IgD-negative memory B cell (primary cell): ENCODE data around the gene ITM2C. TPM values are rescaled to one million over a fixed set of nuclear protein-coding genes. Genes with fewer than 3 reads are reported as not detected.
A peak's percentile ranks its signal among the peaks of the same experiment; 100 is the strongest.

Source experiments
- H3K27ac Mint-ChIP-seq, 3 donors: one replicate each; pipeline ENCODE4 v1.8.0; 2020 to 2022; ENCODE audit warnings: mild to moderate bottlenecking in 3 of 3, mixed read lengths in 3 of 3, moderate library complexity in 1 of 3
- H3K27me3 Mint-ChIP-seq: one replicate; pipeline ENCODE4 v1.8.0; 2021; ENCODE audit warnings: mixed read lengths
- H3K36me3 Mint-ChIP-seq: one replicate; pipeline ENCODE4 v1.8.0; 2020; ENCODE audit warnings: mild to moderate bottlenecking, mixed read lengths
- H3K4me1 Mint-ChIP-seq, 3 donors: one replicate each; pipeline ENCODE4 v1.8.0; 2020 to 2022; ENCODE audit warnings: mixed read lengths in 3 of 3, mild to moderate bottlenecking in 1 of 3
- H3K4me3 Mint-ChIP-seq, 4 donors: one replicate each; pipeline ENCODE4 v1.8.0; 2020 to 2022; ENCODE audit warnings: mild to moderate bottlenecking in 4 of 4, mixed read lengths in 4 of 4, moderate library complexity in 3 of 4
- H3K9me3 Mint-ChIP-seq, 3 donors: one replicate each; pipeline ENCODE4 v1.8.0; 2020 to 2021; ENCODE audit warnings: mixed read lengths in 3 of 3, mild to moderate bottlenecking in 1 of 3
- polyA plus RNA-seq: library from polyadenylated mRNA; unstranded; fragments of 300-500 nt; fragmentation: Illumina TruSeq; gene quantifications from one replicate; pipeline ENCODE4 v1.2.3, GENCODE V29; 2021

The ITM2C gene
- polyA plus RNA-seq, 1 donor from 2014 or later, result 162 TPM

DNA sequence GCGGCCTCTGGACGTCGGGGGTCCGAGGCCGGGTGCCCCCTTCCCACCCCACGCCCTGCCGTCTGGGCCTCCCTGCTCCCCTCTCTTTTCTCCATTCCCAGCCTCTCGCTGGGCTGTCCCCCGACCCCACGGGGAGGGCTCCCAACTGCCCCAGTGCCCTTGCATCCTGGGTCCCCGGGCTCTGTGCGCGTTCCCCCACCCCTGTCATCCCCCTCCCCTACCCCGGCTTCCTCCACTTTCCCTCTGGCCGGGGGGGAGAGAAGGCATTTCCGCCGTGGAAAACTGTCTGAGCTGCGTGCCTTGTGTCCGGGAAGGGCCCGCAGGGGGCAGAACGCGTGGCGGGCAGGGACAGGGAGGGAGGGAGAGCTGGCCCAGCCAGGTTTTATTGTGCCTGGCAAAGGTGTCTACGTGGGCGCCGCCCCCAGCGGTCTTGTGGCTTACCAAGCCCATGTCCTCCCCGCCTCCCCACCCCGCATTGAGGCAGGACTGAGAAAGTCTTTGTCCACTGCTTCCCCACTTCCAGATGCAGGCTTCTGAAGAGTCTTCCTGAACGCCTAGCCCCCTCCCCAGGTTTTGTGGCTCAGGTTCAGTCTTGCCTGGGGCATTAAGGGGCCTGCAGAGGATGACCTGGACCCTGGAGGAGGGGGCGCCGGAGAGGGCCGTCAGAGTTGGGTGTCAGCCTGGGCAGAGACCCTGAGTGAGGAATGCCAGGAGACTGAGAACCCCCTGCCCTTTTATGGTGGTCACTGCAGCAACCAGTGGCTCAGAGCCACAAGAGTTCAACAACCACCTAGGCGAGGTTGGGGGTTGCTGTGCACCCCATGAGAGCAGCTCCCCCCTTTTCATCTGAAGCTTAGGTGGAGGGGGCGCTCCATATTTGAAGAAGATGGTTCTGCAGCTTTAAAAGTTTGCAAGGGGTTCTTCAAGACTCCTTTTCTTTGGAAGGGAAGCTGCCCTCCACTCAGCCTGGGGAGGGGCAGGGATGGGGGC lies 1.3 kb downstream of the ITM2C start:
- peaks cover 10% of the 10 kb centered on the region for H3K27me3 Mint-ChIP-seq
- peaks cover 2% of the 10 kb centered on the region for H3K36me3 Mint-ChIP-seq
- peaks cover 21 to 32% (median 30%) of the 10 kb centered on the region in 3 donors for H3K4me1 Mint-ChIP-seq
- H3K9me3 Mint-ChIP-seq, result no peaks in the 10 kb centered on the region
- H3K4me3 Mint-ChIP-seq, result peak overlapping the region; percentile 82 to 94 (median 92)
- peak overlapping the region; percentile 66 to 92 (median 84) for H3K27ac Mint-ChIP-seq

- no peaks in the 10 kb centered on the region for H3K36me3 Mint-ChIP-seq
- H3K4me3 Mint-ChIP-seq, result peak overlapping the region; percentile 56 to 94 (median 88)
- H3K9me3 Mint-ChIP-seq, result no peaks in the 10 kb centered on the region
- H3K27ac Mint-ChIP-seq, result peak overlapping the region; percentile 66 to 91 (median 84)
- peaks cover 15 to 28% (median 24%) of the 10 kb centered on the region in 3 donors for H3K4me1 Mint-ChIP-seq
- H3K27me3 Mint-ChIP-seq, result peaks cover 8% of the 10 kb centered on the region
Measured at GRCh38 chr2:230866756-230867523, 2.2 kb downstream of the ITM2C start.

- no peaks in the 10 kb centered on the region for H3K36me3 Mint-ChIP-seq
- no peaks in the 10 kb centered on the region for H3K9me3 Mint-ChIP-seq
- peak overlapping the region in 1 of 3 donors; percentile 56 for H3K27ac Mint-ChIP-seq
- H3K4me1 Mint-ChIP-seq, result peaks cover 19 to 40% (median 27%) of the 10 kb centered on the region in 3 donors
- H3K4me3 Mint-ChIP-seq, result peak overlapping the region in 1 of 4 donors; percentile 8
- peaks cover 3% of the 10 kb centered on the region for H3K27me3 Mint-ChIP-seq
Measured at GRCh38 chr2:230868161-230868946, 3.6 kb downstream of the ITM2C start.

DNA sequence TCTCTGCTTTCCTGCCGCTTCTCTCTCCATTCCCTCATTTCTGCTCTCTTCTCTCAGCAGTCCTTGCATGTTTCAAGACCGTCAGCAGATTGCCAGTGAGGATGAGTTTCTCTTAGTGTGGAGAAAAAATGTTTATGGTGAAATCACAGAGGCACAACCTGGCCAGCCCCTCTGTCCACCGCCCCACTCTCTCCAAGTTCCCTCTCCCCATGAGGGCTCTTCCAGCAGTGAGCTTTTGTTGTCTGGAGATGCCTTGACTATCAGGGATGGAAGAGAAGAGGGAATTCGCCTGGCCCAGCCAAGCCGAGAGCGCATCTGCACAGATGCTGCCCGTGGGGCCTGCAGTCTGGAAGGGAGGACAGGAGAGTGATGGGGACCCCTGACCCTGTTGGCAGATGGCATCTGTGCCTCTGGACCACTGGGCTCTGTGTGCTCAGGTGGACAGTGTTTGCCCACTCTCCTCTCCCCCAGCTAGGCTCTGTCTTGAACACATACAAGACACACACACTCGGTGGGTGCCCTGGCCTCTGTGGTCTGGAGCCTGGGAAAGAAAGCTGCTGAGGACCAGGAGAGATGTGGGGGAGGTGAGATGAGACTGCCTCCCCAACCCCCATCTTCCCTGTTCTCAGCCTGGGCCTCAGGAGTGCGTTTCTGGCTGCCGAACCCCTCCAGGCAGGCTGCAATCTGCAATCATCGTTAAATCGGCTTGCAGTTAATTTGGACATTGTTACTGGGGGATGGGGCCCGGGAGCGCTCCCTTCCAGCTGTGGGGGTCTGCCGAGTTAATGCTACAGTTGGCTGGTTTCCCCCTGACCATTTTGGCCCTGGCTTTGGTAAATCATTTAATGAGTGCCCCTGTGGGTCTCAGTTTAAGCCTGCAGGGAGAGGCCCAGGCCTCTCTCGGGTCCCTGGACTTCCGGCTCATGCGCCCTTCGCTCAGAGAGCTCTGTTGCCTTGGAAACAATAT lies 4.5 kb downstream of the ITM2C start:
- Mint-ChIP-seq H3K36me3 (no peaks in the 10 kb centered on the region), H3K27ac (peak overlapping the region; percentile 56 to 87 (median 81)), H3K4me1 (peaks cover 28 to 45% (median 35%) of the 10 kb centered on the region in 3 donors), H3K27me3 (peaks cover 3% of the 10 kb centered on the region), H3K9me3 (no peaks in the 10 kb centered on the region), H3K4me3 (peak overlapping the region in 2 of 4 donors; percentile 8 to 23)

- H3K36me3 Mint-ChIP-seq, result no peaks in the 10 kb centered on the region
- H3K9me3 Mint-ChIP-seq, result no peaks in the 10 kb centered on the region
- no peaks in the 10 kb centered on the region for H3K27me3 Mint-ChIP-seq
- H3K27ac Mint-ChIP-seq, result peak overlapping the region in 2 of 3 donors; percentile 81 to 87
- peak overlapping the region in 1 of 4 donors; percentile 8 for H3K4me3 Mint-ChIP-seq
- peaks cover 28 to 47% (median 36%) of the 10 kb centered on the region in 3 donors for H3K4me1 Mint-ChIP-seq
Measured at GRCh38 chr2:230869914-230870543, 5.3 kb downstream of the ITM2C start.

DNA sequence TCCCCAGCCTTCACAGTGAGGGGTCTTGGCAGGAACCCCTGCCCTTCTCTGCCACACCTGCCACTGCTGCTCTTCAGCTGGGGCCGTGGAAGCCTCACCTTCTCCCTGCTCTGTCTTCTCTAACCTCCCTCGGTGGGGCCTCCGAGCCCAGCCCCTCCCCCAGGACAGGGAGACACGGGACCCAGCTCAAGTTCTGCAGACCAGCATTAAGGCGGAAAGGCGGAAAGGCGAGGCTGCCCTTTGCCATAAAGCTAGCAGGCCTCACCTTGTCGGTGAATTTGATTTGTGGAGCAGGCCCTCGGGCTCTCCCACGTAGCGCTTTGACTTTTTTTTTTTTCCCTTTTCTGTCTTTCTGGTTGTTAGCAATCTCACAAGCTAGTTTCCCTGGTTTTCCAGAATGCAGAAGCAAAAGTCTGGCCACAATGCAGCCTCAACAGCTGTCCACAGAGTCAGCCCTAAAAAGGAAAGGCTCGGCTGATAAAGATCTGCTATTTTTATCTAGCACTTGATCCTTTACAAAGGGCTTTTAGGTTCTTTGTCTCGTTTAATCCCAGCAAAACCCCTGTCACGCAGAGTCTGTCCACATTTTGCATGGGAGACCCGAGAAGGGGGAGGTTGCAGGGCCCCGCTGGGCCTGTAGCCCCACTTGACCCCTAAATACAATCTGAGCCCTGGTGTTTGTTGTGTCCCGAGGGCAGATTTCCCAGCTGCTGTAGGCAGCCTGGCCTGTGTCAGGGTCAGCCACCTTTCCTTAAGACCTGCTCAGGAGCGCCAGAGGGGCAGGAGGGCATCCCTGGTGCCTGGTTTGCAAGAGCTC lies 6.0 kb downstream of the ITM2C start:
- no peaks in the 10 kb centered on the region for H3K27me3 Mint-ChIP-seq
- H3K36me3 Mint-ChIP-seq, result no peaks in the 10 kb centered on the region
- H3K27ac Mint-ChIP-seq, result peak overlapping the region; percentile 80 to 93 (median 87)
- peaks cover 31 to 52% (median 36%) of the 10 kb centered on the region in 3 donors for H3K4me1 Mint-ChIP-seq
- H3K9me3 Mint-ChIP-seq, result no peaks in the 10 kb centered on the region
- no peak overlapping the region for H3K4me3 Mint-ChIP-seq

DNA sequence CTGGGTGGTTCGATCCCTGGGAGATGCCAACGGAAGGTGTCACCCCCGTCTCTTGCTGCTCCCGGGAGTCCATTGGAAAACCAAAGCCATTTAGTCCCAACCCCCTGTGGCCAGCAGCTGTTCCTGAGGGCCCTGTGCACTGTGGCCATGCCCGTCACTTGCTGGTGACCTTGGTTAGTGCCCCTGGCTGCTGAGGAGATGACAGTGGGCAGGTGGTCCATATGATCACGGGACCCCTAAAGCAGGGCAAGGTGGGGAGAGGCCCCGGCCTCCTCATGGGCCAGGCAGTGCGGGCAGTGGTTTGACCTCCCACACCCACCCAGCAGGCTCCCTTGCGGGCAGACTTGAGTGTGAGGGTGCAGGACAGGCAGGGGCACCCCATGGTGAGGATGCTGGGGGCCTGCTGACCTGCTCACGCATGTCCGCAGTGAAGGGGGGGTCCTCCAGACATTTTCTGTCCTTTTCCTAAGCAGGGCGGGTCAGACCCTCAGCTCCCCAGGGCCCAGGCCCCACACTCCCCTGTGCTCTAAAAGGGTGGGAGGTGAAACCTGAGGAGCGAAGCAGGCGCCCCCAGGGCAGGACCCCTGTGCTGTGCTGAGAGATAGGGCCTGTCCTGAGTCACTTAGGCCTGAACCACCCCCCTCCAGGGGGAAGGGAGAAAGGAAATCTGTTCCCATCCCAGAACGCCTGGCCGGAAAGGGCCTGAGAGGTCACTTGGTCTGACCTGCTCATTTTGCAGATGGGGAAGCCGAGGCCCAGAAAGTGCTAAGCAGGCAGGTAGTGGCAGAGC lies 6.8 kb downstream of the ITM2C start:
- Mint-ChIP-seq H3K9me3 (no peaks in the 10 kb centered on the region), H3K27me3 (no peaks in the 10 kb centered on the region), H3K27ac (peak overlapping the region; percentile 39 to 93 (median 50)), H3K4me3 (peak overlapping the region in 2 of 4 donors; percentile 43), H3K36me3 (no peaks in the 10 kb centered on the region), H3K4me1 (peaks cover 31 to 47% (median 36%) of the 10 kb centered on the region in 3 donors)

GRCh38 chr2:230872151-230872967 lies 7.6 kb downstream of the ITM2C start:
- peak overlapping the region; percentile 53 to 95 (median 86) for H3K4me3 Mint-ChIP-seq
- no peaks in the 10 kb centered on the region for H3K27me3 Mint-ChIP-seq
- H3K27ac Mint-ChIP-seq, result peak overlapping the region; percentile 93 to 99 (median 94)
- peaks cover 24 to 45% (median 30%) of the 10 kb centered on the region in 3 donors for H3K4me1 Mint-ChIP-seq
- no peaks in the 10 kb centered on the region for H3K36me3 Mint-ChIP-seq
- no peaks in the 10 kb centered on the region for H3K9me3 Mint-ChIP-seq

DNA sequence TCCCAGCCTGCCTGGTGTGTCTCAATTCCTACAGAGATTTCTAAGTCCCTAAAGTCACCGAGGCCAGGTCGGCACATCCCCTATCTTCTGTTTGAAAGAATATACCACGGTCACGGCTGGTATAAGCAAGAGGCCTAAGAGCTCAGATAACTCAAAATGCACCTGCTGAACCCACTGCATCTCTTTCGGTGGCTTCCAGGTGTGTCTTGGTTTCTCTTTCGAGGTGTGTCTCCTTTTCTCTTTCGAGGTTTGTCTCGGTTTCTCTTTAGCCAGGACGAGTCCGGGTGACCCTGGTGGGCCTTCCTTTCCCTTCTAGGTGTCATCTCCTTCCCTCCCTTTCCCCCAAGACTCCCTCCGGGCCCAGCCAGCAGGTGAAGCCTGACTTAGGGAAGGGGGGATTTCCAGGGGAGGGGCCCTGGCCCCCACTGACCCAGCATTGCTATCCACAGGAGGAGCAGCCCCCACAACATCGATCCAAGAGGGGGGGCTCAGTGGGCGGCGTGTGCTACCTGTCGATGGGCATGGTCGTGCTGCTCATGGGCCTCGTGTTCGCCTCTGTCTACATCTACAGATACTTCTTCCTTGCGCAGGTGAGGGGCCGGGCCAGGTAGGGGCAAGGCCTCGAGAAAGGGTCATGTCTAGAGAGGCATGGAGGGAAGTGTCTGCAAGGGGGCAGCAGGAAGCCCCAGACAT lies 8.4 kb downstream of the ITM2C start:
- Mint-ChIP-seq H3K4me3 (peak overlapping the region; percentile 67 to 95 (median 86)), H3K27ac (peak overlapping the region; percentile 93 to 99 (median 94)), H3K36me3 (no peaks in the 10 kb centered on the region), H3K9me3 (no peaks in the 10 kb centered on the region), H3K4me1 (peaks cover 31 to 53% (median 37%) of the 10 kb centered on the region in 3 donors), H3K27me3 (no peaks in the 10 kb centered on the region)

GRCh38 chr2:230873661-230874401 lies 9.1 kb downstream of the ITM2C start:
- Mint-ChIP-seq H3K4me1 (peaks cover 34 to 53% (median 43%) of the 10 kb centered on the region in 3 donors), H3K27ac (peak overlapping the region; percentile 93 to 99 (median 94)), H3K9me3 (no peaks in the 10 kb centered on the region), H3K36me3 (no peaks in the 10 kb centered on the region), H3K27me3 (no peaks in the 10 kb centered on the region), H3K4me3 (peak overlapping the region; percentile 67 to 95 (median 86))
